ENCODE measurements around the gene STUM.
A peak's percentile ranks its signal among the peaks of the same experiment; 100 is the strongest.
"Not testable (repeated sequence)": the region's sequence is repeated elsewhere in the genome, so short reads cannot be mapped to it uniquely, and the experiment has no call there.

STUM gene

GRCh38 chr1:226606311-226607267 is 58.0 kb downstream of the STUM start:
- no peak for DNase-seq

GRCh38 chr1:226607268-226607660 is 58.7 kb downstream of the STUM start:
- no peak for DNase-seq

GRCh38 chr1:226607821-226608220 is 59.3 kb downstream of the STUM start:
- DNase-seq, result no peak

GRCh38 chr1:226608699-226609505 is 60.3 kb downstream of the STUM start:
- peak in 1 of 2 experiments; percentile 9 for DNase-seq

- no peak for DNase-seq
Measured at GRCh38 chr1:226609836-226610455, 61.4 kb downstream of the STUM start.

GRCh38 chr1:226610671-226611070 is 62.1 kb downstream of the STUM start:
- no peak for DNase-seq

GRCh38 chr1:226611301-226611700 is 62.7 kb downstream of the STUM start:
- no peak for DNase-seq

- not testable (repeated sequence) for DNase-seq
Measured at GRCh38 chr1:226611980-226612379, 63.4 kb downstream of the STUM start.

GRCh38 chr1:226615876-226616275 is 67.3 kb downstream of the STUM start:
- DNase-seq, result no peak

- DNase-seq, result no peak
Measured at GRCh38 chr1:226616636-226617035, 68.1 kb downstream of the STUM start.

- DNase-seq, result no peak
Measured at GRCh38 chr1:226617109-226617508, 68.5 kb downstream of the STUM start.

- DNase-seq, result not testable (repeated sequence)
Measured at GRCh38 chr1:226617719-226618118, 69.2 kb downstream of the STUM start.

GRCh38 chr1:226618380-226618779 is 69.8 kb downstream of the STUM start:
- DNase-seq, result no peak

GRCh38 chr1:226619031-226619430 is 70.5 kb downstream of the STUM start:
- no peak for DNase-seq

GRCh38 chr1:226622012-226622411 is 73.4 kb downstream of the STUM start:
- DNase-seq, result no peak

- no peak for DNase-seq
Measured at GRCh38 chr1:226624526-226624925, 76.0 kb downstream of the STUM start.

- DNase-seq, result no peak
Measured at GRCh38 chr1:226625326-226625725, 76.8 kb downstream of the STUM start.

GRCh38 chr1:226625832-226626576 is 77.4 kb downstream of the STUM start:
- no peak for DNase-seq

GRCh38 chr1:226626577-226626956 is 78.0 kb downstream of the STUM start:
- DNase-seq, result peak in 1 of 2 experiments; percentile 27

- no peak for DNase-seq
Measured at GRCh38 chr1:226627050-226627755, 78.6 kb downstream of the STUM start.

- no peak for DNase-seq
Measured at GRCh38 chr1:226627924-226628611, 79.5 kb downstream of the STUM start.

Data from SW 1271 (cell line).